PC-9 (cell line): ENCODE data around the gene CACNA2D1.

Experiments used
- CTCF ChIP-seq: fragments of 200-600 bp; sonication (generic); conservative IDR thresholded peaks from 2 replicates; pipeline ENCODE4 v1.6.1; 2017; ENCODE audit warnings: mixed run types, antibody characterized with exemption, mild to moderate bottlenecking, moderate library complexity
- EZH2 ChIP-seq: fragments of 200-600 bp; sonication (generic); IDR thresholded peaks from 2 replicates; pipeline ENCODE4 v1.8.0; 2017; ENCODE audit warnings: antibody characterized with exemption, low read depth

GRCh38 chr7:82347808-82348207 lies 95.8 kb downstream of the CACNA2D1 start:
- TF ChIP-seq EZH2: no peak
- no peak for TF ChIP-seq CTCF
